A549 (cell line): ENCODE results near the gene APMAP.

Source experiments
- CHD2 ChIP-seq: fragments of 150-350 bp; IDR thresholded peaks from 2 replicates; pipeline ENCODE4 v1.6.1; 2014; ENCODE audit warnings: low read length; ENCODE audit not compliant: partially characterized antibody
- EP300 ChIP-seq, 2 experiments: fragments of >200 bp; sonication (Bioruptor Twin); formaldehyde crosslinking; IDR thresholded peaks; 2 replicates in 1 of 2; 3 replicates in 1 of 2; pipeline ENCODE4 v1.6.1; 2016 to 2017
- HEYL ChIP-seq: fragments of 250-450 bp; sonication (Bioruptor Pico); IDR thresholded peaks from 2 replicates; pipeline ENCODE4 v1.8.0; 2021; ENCODE audit warnings: mild to moderate bottlenecking, moderate library complexity
- JUNB ChIP-seq: fragments of >200 bp; sonication (Bioruptor Twin); formaldehyde crosslinking; IDR thresholded peaks from 2 replicates; pipeline ENCODE4 v1.6.1; 2016
- KDM5A ChIP-seq: fragments of 200-600 bp; sonication (generic); IDR thresholded peaks from 2 replicates; pipeline ENCODE4 v1.6.1; 2016; ENCODE audit warnings: antibody characterized with exemption, mild to moderate bottlenecking
- NPAS2 ChIP-seq: fragments of 250-450 bp; sonication (Bioruptor Pico); IDR thresholded peaks from 2 replicates; pipeline ENCODE4 v1.8.0; 2022; ENCODE audit warnings: mild to moderate bottlenecking, moderate library complexity, borderline replicate concordance
- NR3C1 ChIP-seq: fragments of >200 bp; sonication (Bioruptor Twin); formaldehyde crosslinking; IDR thresholded peaks from 3 replicates; pipeline ENCODE4 v1.6.1; 2017
- POLR2A ChIP-seq: IDR thresholded peaks from 2 replicates; pipeline ENCODE4 v1.6.1; 2012; ENCODE audit warnings: mild to moderate bottlenecking, low read length
- RAD21 ChIP-seq, 2 experiments: fragments of >200 bp in 1 of 2; sonication (Bioruptor Twin) in 1 of 2; formaldehyde crosslinking in 1 of 2; IDR thresholded peaks in 1 of 2; conservative IDR thresholded peaks in 1 of 2; 2 replicates in 1 of 2; 3 replicates in 1 of 2; pipeline ENCODE4 v1.6.1; 2012 to 2018; ENCODE audit warnings: inconsistent platforms in 1 of 2
- RFX5 ChIP-seq: fragments of 450-650 bp; IDR thresholded peaks from 2 replicates; pipeline ENCODE4 v1.7.1; 2014; ENCODE audit warnings: antibody characterized with exemption, mild to moderate bottlenecking, moderate library complexity
- RNF2 ChIP-seq: fragments of 200-600 bp; sonication (generic); IDR thresholded peaks from 2 replicates; pipeline ENCODE4 v1.6.1; 2016; ENCODE audit warnings: low read depth, mild to moderate bottlenecking, antibody characterized with exemption, moderate library complexity, borderline replicate concordance
- TF ChIP-seq, protein P1 (sequence below): fragments of >200 bp; sonication (Bioruptor Twin); formaldehyde crosslinking; IDR thresholded peaks from 3 replicates; pipeline ENCODE4 v1.5.1; 2016
- TF ChIP-seq, protein P2 (sequence below): fragments of >200 bp; sonication (Bioruptor Twin); formaldehyde crosslinking; IDR thresholded peaks from 2 replicates; pipeline ENCODE4 v1.6.1; 2016
- TF ChIP-seq, protein P3 (sequence below): IDR thresholded peaks from 2 replicates; pipeline ENCODE4 v1.6.1; 2012

DNA sequence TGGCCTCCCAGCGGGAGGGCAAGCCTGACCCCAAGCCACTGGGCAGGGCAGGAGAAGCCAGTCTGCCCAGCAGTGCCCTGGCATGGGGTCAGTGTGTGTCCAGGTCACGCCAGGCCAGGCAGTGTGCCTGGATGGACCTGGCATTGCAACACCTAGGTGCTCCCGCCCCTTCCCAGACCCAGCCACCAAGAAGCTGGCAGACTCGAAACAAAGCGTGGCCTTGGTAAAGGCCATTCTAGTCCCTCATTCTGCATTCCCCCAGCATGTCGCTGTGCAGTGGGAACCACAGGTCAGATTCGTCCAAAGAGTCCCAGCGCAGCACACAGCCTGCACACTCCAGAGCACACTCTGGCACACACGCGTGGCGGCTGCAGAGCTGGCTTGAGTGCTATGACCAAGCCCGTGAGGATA, 19.3 kb upstream of the APMAP start:
- TF ChIP-seq, protein P1, sequence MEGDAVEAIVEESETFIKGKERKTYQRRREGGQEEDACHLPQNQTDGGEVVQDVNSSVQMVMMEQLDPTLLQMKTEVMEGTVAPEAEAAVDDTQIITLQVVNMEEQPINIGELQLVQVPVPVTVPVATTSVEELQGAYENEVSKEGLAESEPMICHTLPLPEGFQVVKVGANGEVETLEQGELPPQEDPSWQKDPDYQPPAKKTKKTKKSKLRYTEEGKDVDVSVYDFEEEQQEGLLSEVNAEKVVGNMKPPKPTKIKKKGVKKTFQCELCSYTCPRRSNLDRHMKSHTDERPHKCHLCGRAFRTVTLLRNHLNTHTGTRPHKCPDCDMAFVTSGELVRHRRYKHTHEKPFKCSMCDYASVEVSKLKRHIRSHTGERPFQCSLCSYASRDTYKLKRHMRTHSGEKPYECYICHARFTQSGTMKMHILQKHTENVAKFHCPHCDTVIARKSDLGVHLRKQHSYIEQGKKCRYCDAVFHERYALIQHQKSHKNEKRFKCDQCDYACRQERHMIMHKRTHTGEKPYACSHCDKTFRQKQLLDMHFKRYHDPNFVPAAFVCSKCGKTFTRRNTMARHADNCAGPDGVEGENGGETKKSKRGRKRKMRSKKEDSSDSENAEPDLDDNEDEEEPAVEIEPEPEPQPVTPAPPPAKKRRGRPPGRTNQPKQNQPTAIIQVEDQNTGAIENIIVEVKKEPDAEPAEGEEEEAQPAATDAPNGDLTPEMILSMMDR, result no peak
- TF ChIP-seq, protein P2, sequence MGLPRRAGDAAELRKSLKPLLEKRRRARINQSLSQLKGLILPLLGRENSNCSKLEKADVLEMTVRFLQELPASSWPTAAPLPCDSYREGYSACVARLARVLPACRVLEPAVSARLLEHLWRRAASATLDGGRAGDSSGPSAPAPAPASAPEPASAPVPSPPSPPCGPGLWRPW, result no peak
- TF ChIP-seq POLR2A (no peak), NR3C1 (no peak), JUNB (no peak), EP300 (IDR thresholded peaks at IDR 0.05) (no peak), HEYL (CRISPR knock-in tag) (no peak), RFX5 (no peak), CHD2 (no peak), RNF2 (no peak), KDM5A (no peak), NPAS2 (CRISPR knock-in tag) (no peak), RAD21 (conservative IDR thresholded peaks at IDR 0.05 in 1 of 2, IDR thresholded peaks at IDR 0.05 in 1 of 2) (no peak)
- TF ChIP-seq, protein P3, sequence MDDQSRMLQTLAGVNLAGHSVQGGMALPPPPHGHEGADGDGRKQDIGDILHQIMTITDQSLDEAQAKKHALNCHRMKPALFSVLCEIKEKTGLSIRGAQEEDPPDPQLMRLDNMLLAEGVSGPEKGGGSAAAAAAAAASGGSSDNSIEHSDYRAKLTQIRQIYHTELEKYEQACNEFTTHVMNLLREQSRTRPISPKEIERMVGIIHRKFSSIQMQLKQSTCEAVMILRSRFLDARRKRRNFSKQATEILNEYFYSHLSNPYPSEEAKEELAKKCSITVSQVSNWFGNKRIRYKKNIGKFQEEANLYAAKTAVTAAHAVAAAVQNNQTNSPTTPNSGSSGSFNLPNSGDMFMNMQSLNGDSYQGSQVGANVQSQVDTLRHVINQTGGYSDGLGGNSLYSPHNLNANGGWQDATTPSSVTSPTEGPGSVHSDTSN, result no peak
